Measurements from ENCODE around the gene LRFN5. TPM values are rescaled to one million over a fixed set of nuclear protein-coding genes. Genes with fewer than 3 reads are reported as not detected.
A peak's percentile ranks its signal among the peaks of the same experiment; 100 is the strongest.
"Not testable (repeated sequence)": the region's sequence is repeated elsewhere in the genome, so short reads cannot be mapped to it uniquely, and the experiment has no call there.

The LRFN5 gene
- total RNA-seq, result 1.0 TPM
- long read RNA-seq, partial matches to known transcripts, result 0 of 1 reads
- long read RNA-seq, other reads (novel, unspliced or antisense), result 0 of 1 reads

DNA sequence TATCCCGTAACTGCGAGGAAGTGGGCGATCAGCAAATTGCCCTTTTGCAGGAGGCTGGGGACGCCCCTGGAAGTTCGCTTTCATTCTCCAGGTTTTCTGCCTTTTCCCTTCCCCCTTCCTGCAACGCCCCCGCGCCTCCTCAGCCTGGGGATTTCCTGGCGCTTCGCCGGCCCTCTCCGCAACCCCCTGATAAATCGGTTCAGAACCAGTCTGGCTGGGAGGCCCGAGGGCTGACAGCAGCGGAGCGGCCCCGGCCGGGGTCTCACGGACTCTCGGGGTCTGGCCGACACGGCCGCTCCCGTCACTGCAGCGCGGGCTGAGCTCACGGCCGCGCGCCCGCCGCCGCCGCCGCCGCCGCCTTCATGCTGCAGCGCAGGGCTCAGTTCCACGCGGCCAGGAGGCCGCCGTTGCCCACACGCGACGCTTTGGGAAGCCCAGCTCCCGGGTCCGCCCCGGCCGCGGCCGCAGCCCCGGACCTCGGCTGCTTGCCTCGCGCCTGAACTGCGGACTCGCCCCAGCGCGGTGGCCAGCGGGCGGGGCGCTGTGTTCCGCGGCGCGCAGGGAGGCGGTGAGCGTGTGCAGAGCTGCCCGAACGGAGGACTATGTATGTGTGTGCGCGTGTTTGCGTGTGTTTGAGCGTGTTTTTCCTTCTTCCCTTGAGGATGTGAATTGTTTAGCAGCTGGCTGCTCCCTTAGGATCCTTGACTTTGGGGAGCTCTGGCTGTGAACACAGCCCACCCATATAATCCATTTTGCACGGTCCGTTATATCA is at the start of gene LRFN5:
LRFN5 (plus strand) TSS at position 345 of the 772 bp plus-strand sequence.
- Histone ChIP-seq H3K27ac (peak within 1 kb of the TSS; percentile 36), H3K4me1 (peaks cover 4% of the 10 kb centered on the region), H3K36me3 (no peaks in the 10 kb centered on the region), H3K4me3 (peak within 1 kb of the TSS; percentile 52), H3K27me3 (peaks cover 56% of the 10 kb centered on the region), H3K9me3 (no peaks in the 10 kb centered on the region)
- intact Hi-C loops (cut with DNase I), result no loop called here
- peak; percentile 68 for ATAC-seq
- DNase-seq, result peak; percentile 59
- TF ChIP-seq, protein P1, sequence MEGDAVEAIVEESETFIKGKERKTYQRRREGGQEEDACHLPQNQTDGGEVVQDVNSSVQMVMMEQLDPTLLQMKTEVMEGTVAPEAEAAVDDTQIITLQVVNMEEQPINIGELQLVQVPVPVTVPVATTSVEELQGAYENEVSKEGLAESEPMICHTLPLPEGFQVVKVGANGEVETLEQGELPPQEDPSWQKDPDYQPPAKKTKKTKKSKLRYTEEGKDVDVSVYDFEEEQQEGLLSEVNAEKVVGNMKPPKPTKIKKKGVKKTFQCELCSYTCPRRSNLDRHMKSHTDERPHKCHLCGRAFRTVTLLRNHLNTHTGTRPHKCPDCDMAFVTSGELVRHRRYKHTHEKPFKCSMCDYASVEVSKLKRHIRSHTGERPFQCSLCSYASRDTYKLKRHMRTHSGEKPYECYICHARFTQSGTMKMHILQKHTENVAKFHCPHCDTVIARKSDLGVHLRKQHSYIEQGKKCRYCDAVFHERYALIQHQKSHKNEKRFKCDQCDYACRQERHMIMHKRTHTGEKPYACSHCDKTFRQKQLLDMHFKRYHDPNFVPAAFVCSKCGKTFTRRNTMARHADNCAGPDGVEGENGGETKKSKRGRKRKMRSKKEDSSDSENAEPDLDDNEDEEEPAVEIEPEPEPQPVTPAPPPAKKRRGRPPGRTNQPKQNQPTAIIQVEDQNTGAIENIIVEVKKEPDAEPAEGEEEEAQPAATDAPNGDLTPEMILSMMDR (IDR thresholded peaks at IDR 0.05), result no peak

DNA sequence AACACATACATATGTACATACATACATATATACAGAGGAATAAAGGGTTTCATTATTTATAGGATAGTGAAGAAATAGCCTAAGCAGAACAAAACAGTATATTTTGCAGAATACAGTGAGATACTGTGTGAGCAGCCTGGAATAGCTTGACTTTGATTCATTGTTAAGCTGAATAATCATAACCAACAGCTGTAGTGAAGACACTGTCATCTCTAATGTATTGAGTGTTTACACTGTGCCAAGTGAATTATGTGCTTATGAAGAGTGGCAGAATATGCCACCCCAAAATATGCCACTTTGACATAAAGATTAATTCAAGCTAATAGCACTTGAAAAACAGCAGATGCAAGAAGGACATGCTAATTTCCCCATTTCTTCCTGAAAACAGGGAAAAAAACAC is 48.2 kb upstream of the LRFN5 start:
- Histone ChIP-seq H3K36me3 (no peaks in the 10 kb centered on the region), H3K4me1 (no peaks in the 10 kb centered on the region), H3K27me3 (no peaks in the 10 kb centered on the region), H3K4me3 (no peak overlapping the region), H3K27ac (no peak overlapping the region), H3K9me3 (no peaks in the 10 kb centered on the region)
- TF ChIP-seq, protein P1 (IDR thresholded peaks at IDR 0.05), result no peak
- intact Hi-C loops (cut with DNase I), result no loop called here
- DNase-seq (no peak), ATAC-seq (no peak)

DNA sequence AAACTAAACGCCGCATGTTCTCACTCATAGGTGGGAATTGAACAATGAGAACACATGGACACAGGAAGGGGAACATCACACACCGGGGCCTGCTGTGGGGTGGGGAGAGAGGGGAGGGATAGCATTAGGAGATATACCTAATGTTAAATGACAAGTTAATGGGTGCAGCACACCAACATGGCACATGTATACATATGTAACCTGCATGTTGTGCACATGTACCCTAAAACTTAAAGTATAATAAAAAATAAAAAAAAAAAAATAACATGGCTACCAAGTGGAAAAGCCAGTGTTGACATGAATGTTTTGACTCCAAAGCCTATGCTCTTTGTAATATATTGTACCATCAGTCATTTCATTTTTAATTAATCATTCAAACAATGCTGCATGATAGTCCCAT is 39.8 kb upstream of the LRFN5 start:
- DNase-seq; intact Hi-C loops (cut with DNase I); H3K27ac ChIP-seq; H3K36me3 ChIP-seq; H3K27me3 ChIP-seq; H3K9me3 ChIP-seq; ATAC-seq; H3K4me3 ChIP-seq; H3K4me1 ChIP-seq: not testable (repeated sequence)

DNA sequence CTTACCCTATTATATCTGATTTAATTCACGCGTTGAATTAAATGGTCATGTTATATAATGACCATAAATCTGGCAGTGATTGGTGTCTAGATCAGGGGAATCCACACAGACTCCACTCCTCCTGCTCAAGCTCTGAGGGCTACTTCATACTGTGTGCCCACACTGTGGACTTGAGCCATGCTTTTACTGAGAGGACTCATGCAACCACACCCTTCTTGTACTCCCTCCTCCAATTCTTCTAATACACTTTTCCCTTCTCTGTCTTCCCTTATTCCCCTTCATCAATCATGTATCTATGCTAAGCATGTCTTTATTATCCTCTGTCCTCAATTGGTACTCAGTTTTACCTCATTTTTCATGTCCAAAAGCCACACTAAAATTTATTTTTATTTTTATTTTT is 37.7 kb upstream of the LRFN5 start:
- no peaks in the 10 kb centered on the region for H3K4me1 ChIP-seq
- ATAC-seq (no peak), DNase-seq (no peak)
- intact Hi-C loops (cut with DNase I), result no loop called here
- no peaks in the 10 kb centered on the region for H3K9me3 ChIP-seq
- H3K27me3 ChIP-seq, result no peaks in the 10 kb centered on the region
- H3K4me3 ChIP-seq, result no peak overlapping the region
- no peaks in the 10 kb centered on the region for H3K36me3 ChIP-seq
- H3K27ac ChIP-seq, result no peak overlapping the region
- TF ChIP-seq, protein P1 (IDR thresholded peaks at IDR 0.05), result no peak

DNA sequence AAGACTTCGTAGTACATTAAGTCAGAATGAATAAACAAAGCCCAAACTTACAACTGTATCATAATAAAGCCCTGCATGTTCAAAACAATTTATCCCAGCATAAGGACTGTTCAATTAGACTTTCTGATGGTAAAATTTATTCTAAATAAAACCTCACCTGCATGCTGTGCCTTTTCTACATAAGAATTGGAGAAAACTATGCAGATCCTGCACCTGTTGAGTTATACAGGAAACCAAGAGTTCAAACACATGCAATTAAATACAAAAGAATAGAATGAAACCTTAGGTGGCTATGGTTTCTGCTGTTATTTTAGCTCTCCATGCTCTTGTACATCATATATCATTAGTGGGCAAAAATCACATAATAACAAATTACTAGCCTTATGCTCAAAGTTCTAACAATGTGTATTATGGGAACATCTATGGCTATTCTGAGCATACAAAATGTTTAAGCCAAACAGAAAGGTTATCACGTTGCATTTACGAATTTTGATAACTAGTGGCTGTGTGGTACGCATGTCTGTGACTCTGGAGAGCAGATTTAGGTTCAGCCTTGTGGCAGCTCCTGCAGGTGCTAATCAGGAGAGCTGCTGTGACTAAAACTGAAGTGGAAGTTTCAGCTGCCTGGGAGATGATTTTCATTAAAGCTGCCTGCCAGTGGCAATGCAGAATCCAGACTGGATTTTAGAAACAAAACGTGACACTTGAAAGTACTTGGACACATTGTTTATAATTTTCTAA is 36.1 kb upstream of the LRFN5 start:
- Histone ChIP-seq H3K4me3 (no peak overlapping the region), H3K27me3 (no peaks in the 10 kb centered on the region), H3K9me3 (no peaks in the 10 kb centered on the region), H3K27ac (no peak overlapping the region), H3K4me1 (no peaks in the 10 kb centered on the region), H3K36me3 (no peaks in the 10 kb centered on the region)
- intact Hi-C loops (cut with DNase I), result no loop called here
- TF ChIP-seq, protein P1 (IDR thresholded peaks at IDR 0.05), result no peak
- DNase-seq (no peak), ATAC-seq (no peak)

DNA sequence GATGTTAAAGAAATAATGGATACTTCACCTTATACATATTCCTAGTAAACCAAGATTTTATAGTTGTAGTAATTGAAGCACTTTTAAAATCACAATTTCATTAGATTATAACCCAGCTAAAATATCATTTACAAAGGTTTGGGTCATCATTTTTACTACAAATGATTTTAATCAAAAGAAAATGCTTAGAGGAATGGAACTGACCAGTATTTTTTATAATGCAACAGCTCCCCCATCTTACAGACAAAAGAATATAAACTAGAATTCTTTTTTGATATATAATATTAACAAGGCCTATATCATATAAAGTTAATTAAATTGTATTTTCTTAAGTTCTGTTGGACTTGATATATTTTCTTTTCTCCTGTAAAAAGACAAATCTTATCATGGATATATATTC is 20.4 kb upstream of the LRFN5 start:
- no peak for ATAC-seq
- Histone ChIP-seq H3K36me3 (no peaks in the 10 kb centered on the region), H3K4me1 (no peaks in the 10 kb centered on the region), H3K27ac (no peak overlapping the region), H3K27me3 (no peaks in the 10 kb centered on the region), H3K9me3 (no peaks in the 10 kb centered on the region), H3K4me3 (no peak overlapping the region)
- TF ChIP-seq, protein P1 (IDR thresholded peaks at IDR 0.05), result no peak
- DNase-seq, result no peak
- intact Hi-C loops (cut with DNase I), result no loop called here
